OCI-LY1 (cell line): ENCODE data around the gene GAPDHS.

Source experiments
- EZH2 ChIP-seq: fragments of 200-600 bp; sonication (generic), shearing (Covaris generic); IDR thresholded peaks from 2 replicates; pipeline ENCODE4 v1.8.0; 2017; ENCODE audit warnings: borderline replicate concordance, mixed run types, mild to moderate bottlenecking, antibody characterized with exemption, low read length, moderate library complexity, mixed read lengths
- TF ChIP-seq, protein P1 (sequence below): fragments of 200-600 bp; sonication (generic), shearing (Covaris generic); IDR thresholded peaks from 2 replicates; pipeline ENCODE4 v1.5.1; 2017; ENCODE audit warnings: mild to moderate bottlenecking, antibody characterized with exemption, low read length, moderate library complexity, mixed read lengths

DNA sequence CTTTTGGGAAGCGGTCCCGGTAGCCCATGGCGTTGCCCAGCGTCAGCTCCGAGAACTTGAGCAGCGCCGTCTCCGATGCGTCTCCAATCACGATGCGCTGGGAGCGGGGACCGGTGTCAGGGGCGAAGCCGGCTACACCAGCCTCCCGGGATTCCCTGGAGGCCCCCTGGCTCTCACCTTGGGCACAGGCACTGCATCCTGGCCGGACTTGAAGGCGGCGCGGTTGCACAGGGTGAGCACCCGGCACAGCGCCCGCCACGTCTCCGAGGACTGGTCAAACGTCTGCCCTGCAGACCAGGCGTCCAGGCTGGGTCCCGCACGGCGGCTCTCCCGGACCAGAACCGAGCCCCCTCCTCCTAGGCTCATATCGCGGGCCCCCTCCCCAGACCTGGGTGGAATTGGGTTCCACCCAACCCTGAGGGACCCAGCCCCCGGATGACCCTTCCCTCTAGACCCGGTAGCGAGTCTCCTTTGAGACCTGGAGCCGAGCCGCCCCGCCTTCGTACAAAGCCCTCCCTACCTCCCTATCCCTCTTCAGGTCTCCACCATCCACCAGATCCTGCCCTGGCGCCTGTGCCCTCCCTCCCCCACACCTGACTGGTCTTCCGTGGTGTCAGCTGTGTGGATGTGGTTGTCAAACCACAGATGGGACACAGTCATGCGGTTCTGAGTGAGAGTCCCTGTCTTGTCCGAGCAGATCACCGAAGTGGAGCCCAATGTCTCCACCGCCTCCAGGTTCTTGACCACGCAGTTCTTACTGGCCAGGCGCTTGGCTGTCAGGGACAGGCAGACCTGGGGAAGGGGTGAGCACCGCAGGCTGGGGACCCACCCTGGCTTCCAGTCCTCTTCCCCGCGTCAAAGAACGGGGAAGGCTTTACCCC, 25.4 kb downstream of the GAPDHS start:
- TF ChIP-seq, protein P1, sequence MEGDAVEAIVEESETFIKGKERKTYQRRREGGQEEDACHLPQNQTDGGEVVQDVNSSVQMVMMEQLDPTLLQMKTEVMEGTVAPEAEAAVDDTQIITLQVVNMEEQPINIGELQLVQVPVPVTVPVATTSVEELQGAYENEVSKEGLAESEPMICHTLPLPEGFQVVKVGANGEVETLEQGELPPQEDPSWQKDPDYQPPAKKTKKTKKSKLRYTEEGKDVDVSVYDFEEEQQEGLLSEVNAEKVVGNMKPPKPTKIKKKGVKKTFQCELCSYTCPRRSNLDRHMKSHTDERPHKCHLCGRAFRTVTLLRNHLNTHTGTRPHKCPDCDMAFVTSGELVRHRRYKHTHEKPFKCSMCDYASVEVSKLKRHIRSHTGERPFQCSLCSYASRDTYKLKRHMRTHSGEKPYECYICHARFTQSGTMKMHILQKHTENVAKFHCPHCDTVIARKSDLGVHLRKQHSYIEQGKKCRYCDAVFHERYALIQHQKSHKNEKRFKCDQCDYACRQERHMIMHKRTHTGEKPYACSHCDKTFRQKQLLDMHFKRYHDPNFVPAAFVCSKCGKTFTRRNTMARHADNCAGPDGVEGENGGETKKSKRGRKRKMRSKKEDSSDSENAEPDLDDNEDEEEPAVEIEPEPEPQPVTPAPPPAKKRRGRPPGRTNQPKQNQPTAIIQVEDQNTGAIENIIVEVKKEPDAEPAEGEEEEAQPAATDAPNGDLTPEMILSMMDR = no peak
- TF ChIP-seq EZH2 = no peak
